Astrocyte (in vitro differentiated cells and primary cell): ENCODE results near the gene NR1H2. TPM values are rescaled to one million over a fixed set of nuclear protein-coding genes. Genes with fewer than 3 reads are reported as not detected.

Experiments
- DNase-seq: peaks from one replicate; pipeline ENCODE4 v3.0.0-alpha.2; 2010; ENCODE audit warnings: low read depth
- FAIRE-seq: peaks from 2 replicates; lab custom pipeline; 2011; peaks lifted over from hg19 to GRCh38; lab: Jason Lieb, UNC
- H2AFZ ChIP-seq: 2 replicates; pipeline ENCODE4 v1.6.0; 2012; ENCODE audit warnings: low read depth, low read length, inconsistent platforms
- H3K27ac ChIP-seq: 2 replicates; pipeline ENCODE4 v1.5.1; 2011; ENCODE audit warnings: low read depth, low read length, inconsistent platforms
- H3K27me3 ChIP-seq: 2 replicates; pipeline ENCODE4 v1.6.0; 2011; ENCODE audit warnings: low read length, inconsistent platforms; ENCODE audit not compliant: insufficient read depth
- H3K36me3 ChIP-seq: 2 replicates; pipeline ENCODE4 v1.5.1; 2011; ENCODE audit warnings: low read length, inconsistent platforms; ENCODE audit not compliant: insufficient read depth
- H3K4me1 ChIP-seq: 2 replicates; pipeline ENCODE4 v1.5.1; 2011; ENCODE audit warnings: low read length, inconsistent platforms; ENCODE audit not compliant: insufficient read depth
- H3K4me2 ChIP-seq: 2 replicates; pipeline ENCODE4 v1.6.0; 2012; ENCODE audit warnings: low read length, inconsistent platforms
- H3K4me3 ChIP-seq: 2 replicates; pipeline ENCODE4 v1.5.1; 2011; ENCODE audit warnings: low read depth, mild to moderate bottlenecking, low read length, inconsistent platforms; ENCODE audit not compliant: insufficient read depth
- H3K79me2 ChIP-seq: 2 replicates; pipeline ENCODE4 v1.6.0; 2012; ENCODE audit warnings: mild to moderate bottlenecking, low read length, inconsistent platforms; ENCODE audit not compliant: insufficient read depth
- H3K9ac ChIP-seq: 2 replicates; pipeline ENCODE4 v1.6.0; 2012; ENCODE audit warnings: mild to moderate bottlenecking, low read length, inconsistent platforms
- H3K9me3 ChIP-seq: 2 replicates; pipeline ENCODE4 v1.5.1; 2012; ENCODE audit warnings: low read depth, mild to moderate bottlenecking, low read length, inconsistent platforms; ENCODE audit not compliant: insufficient read depth
- H4K20me1 ChIP-seq: 2 replicates; pipeline ENCODE4 v1.6.0; 2012; ENCODE audit warnings: low read length, inconsistent platforms; ENCODE audit not compliant: insufficient read depth
- H3K27ac Mint-ChIP-seq: one replicate; pipeline ENCODE4 v1.8.0; 2021; ENCODE audit warnings: mild to moderate bottlenecking, mixed read lengths; ENCODE audit not compliant: unreplicated experiment
- H3K27me3 Mint-ChIP-seq: one replicate; pipeline ENCODE4 v1.8.0; 2021; ENCODE audit warnings: low read depth, mixed read lengths; ENCODE audit not compliant: unreplicated experiment
- H3K36me3 Mint-ChIP-seq: one replicate; pipeline ENCODE4 v1.8.0; 2021; ENCODE audit warnings: low read depth, mixed read lengths; ENCODE audit not compliant: unreplicated experiment
- H3K4me1 Mint-ChIP-seq: one replicate; pipeline ENCODE4 v1.8.0; 2021; ENCODE audit warnings: low read depth, mixed read lengths; ENCODE audit not compliant: unreplicated experiment
- H3K4me3 Mint-ChIP-seq: one replicate; pipeline ENCODE4 v1.8.0; 2021; ENCODE audit warnings: mild to moderate bottlenecking, moderate library complexity, mixed read lengths; ENCODE audit not compliant: unreplicated experiment
- H3K9me3 Mint-ChIP-seq: one replicate; pipeline ENCODE4 v1.8.0; 2021; ENCODE audit warnings: mild to moderate bottlenecking, mixed read lengths; ENCODE audit not compliant: unreplicated experiment
- EZH2 ChIP-seq: IDR thresholded peaks from 2 replicates; pipeline ENCODE4 v1.6.1; 2012; ENCODE audit warnings: mild to moderate bottlenecking, low read length, inconsistent platforms; ENCODE audit not compliant: insufficient read depth
- total RNA-seq: library from RNA; stranded (reverse); gene quantifications from 2 replicates; pipeline ENCODE4 v1.2.1, GENCODE V29; 2021
- TF ChIP-seq, protein P1 (sequence below): IDR thresholded peaks from 2 replicates; pipeline ENCODE4 v1.5.1; 2011; ENCODE audit warnings: low read depth, mild to moderate bottlenecking, inconsistent platforms, low read length, moderate library complexity; ENCODE audit not compliant: insufficient read depth

Gene NR1H2
- total RNA-seq, 1 donor from 2014 or later = 33.4 TPM

DNA sequence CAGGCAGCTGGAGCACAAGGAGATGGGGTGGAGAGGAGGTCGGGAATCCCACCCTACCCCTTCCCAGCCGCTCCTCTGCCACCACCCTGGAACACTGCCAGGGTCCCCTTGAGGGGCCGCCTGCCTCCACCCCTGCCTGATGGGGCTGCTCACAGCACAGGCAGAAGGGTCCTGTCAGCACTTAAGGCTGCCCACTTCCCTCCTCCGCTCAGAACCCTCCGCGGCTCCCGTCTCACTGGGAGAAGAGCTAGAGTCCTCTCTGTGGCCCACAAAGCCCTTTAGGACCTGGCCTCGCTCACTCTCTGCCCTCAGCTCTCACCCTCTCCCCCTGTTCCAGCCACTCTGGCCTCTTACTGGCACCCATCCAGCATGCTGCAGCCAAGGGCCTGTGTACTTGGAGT, 4.5 kb downstream of the NR1H2 start:
- DNase-seq = no peak
- Histone ChIP-seq H3K27ac (no peak overlapping the region), H3K4me2 (no peak overlapping the region), H3K4me1 (peaks cover 11% of the 10 kb centered on the region), H3K9me3 (no peaks in the 10 kb centered on the region), H3K36me3 (peaks cover 7% of the 10 kb centered on the region), H3K79me2 (peaks cover 8% of the 10 kb centered on the region), H3K4me3 (no peak overlapping the region), H4K20me1 (peaks cover 13% of the 10 kb centered on the region), H3K9ac (no peak overlapping the region), H3K27me3 (no peaks in the 10 kb centered on the region), H2AFZ (no peak overlapping the region)
- H3K27me3 Mint-ChIP-seq = no peaks in the 10 kb centered on the region
- no peak for FAIRE-seq
- TF ChIP-seq, protein P1, sequence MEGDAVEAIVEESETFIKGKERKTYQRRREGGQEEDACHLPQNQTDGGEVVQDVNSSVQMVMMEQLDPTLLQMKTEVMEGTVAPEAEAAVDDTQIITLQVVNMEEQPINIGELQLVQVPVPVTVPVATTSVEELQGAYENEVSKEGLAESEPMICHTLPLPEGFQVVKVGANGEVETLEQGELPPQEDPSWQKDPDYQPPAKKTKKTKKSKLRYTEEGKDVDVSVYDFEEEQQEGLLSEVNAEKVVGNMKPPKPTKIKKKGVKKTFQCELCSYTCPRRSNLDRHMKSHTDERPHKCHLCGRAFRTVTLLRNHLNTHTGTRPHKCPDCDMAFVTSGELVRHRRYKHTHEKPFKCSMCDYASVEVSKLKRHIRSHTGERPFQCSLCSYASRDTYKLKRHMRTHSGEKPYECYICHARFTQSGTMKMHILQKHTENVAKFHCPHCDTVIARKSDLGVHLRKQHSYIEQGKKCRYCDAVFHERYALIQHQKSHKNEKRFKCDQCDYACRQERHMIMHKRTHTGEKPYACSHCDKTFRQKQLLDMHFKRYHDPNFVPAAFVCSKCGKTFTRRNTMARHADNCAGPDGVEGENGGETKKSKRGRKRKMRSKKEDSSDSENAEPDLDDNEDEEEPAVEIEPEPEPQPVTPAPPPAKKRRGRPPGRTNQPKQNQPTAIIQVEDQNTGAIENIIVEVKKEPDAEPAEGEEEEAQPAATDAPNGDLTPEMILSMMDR = no peak
- TF ChIP-seq EZH2 = no peak
- H3K27ac Mint-ChIP-seq = no peak overlapping the region
- H3K36me3 Mint-ChIP-seq = peaks cover 8% of the 10 kb centered on the region
- H3K4me1 Mint-ChIP-seq = peaks cover 6% of the 10 kb centered on the region
- H3K9me3 Mint-ChIP-seq = no peaks in the 10 kb centered on the region
- H3K4me3 Mint-ChIP-seq = no peak overlapping the region

DNA sequence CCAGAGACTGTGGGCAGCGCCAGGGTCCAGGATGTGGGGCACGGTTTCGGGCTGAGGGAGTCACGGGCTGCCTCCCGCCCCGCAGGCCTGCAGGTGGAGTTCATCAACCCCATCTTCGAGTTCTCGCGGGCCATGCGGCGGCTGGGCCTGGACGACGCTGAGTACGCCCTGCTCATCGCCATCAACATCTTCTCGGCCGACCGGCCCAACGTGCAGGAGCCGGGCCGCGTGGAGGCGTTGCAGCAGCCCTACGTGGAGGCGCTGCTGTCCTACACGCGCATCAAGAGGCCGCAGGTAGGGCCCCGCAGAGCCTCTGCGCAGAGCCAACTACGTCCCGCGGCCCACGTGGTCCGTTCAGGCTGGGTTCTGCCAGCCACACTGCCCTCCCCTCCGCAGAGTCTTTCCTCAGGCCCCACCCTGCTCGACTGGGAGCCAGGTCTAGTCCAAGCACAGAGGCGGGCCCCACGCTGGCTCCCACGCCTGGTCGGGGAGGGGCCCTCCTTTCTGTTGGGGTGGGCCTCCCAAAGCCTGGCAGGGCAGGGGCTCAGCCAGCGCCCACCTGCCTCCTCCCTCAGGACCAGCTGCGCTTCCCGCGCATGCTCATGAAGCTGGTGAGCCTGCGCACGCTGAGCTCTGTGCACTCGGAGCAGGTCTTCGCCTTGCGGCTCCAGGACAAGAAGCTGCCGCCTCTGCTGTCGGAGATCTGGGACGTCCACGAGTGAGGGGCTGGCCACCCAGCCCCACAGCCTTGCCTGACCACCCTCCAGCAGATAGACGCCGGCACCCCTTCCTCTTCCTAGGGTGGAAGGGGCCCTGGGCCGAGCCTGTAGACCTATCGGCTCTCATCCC, 5.8 kb downstream of the NR1H2 start:
- Mint-ChIP-seq H3K9me3 (no peaks in the 10 kb centered on the region), H3K4me1 (peaks cover 6% of the 10 kb centered on the region), H3K4me3 (no peak overlapping the region), H3K27me3 (no peaks in the 10 kb centered on the region), H3K36me3 (peaks cover 7% of the 10 kb centered on the region), H3K27ac (no peak overlapping the region)
- H3K36me3 ChIP-seq = peaks cover 7% of the 10 kb centered on the region
- H2AFZ ChIP-seq = no peak overlapping the region
- H3K4me2 ChIP-seq = no peak overlapping the region
- peaks cover 17% of the 10 kb centered on the region for H3K79me2 ChIP-seq
- TF ChIP-seq, protein P1 = no peak
- TF ChIP-seq EZH2 = no peak
- FAIRE-seq (no peak), DNase-seq (no peak)
- no peak overlapping the region for H3K4me3 ChIP-seq
- H4K20me1 ChIP-seq = peaks cover 11% of the 10 kb centered on the region
- no peak overlapping the region for H3K9ac ChIP-seq
- no peak overlapping the region for H3K27ac ChIP-seq
- H3K9me3 ChIP-seq = no peaks in the 10 kb centered on the region
- H3K27me3 ChIP-seq = no peaks in the 10 kb centered on the region
- H3K4me1 ChIP-seq = peaks cover 11% of the 10 kb centered on the region
